Measurements from ENCODE around the gene CENPI.

The CENPI gene

DNA sequence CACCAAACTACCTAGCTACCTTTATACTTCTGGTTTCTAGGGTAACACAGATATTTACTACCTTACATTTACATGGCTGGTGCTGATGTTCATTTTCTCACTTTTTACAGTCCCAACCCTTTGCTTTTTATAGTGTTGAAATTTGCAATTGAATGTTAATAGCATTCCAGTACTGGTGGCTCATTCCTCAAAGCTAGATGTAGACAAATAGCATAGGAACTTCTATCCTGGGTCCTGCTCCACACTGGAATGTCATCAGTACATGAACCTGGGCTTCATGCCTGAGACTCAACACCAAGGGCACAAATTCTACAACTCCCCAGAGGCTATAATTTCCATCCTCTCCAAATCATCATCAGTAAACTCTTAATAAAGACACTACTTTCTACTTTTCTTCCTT is 35.8 kb upstream of the CENPI start:
- Mint-ChIP-seq H3K4me1 (no peaks in the 10 kb centered on the region), H3K9me3 (peaks cover 56% of the 10 kb centered on the region), H3K36me3 (ENCODE audit: low read depth) (no peaks in the 10 kb centered on the region), H3K27ac (no peak overlapping the region), H3K27me3 (ENCODE audit: low read depth, poor library complexity) (no peaks in the 10 kb centered on the region), H3K4me3 (no peak overlapping the region)
- DNase-seq = no peak
- TF ChIP-seq, protein P1, sequence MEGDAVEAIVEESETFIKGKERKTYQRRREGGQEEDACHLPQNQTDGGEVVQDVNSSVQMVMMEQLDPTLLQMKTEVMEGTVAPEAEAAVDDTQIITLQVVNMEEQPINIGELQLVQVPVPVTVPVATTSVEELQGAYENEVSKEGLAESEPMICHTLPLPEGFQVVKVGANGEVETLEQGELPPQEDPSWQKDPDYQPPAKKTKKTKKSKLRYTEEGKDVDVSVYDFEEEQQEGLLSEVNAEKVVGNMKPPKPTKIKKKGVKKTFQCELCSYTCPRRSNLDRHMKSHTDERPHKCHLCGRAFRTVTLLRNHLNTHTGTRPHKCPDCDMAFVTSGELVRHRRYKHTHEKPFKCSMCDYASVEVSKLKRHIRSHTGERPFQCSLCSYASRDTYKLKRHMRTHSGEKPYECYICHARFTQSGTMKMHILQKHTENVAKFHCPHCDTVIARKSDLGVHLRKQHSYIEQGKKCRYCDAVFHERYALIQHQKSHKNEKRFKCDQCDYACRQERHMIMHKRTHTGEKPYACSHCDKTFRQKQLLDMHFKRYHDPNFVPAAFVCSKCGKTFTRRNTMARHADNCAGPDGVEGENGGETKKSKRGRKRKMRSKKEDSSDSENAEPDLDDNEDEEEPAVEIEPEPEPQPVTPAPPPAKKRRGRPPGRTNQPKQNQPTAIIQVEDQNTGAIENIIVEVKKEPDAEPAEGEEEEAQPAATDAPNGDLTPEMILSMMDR (IDR thresholded peaks at IDR 0.05) = no peak

DNA sequence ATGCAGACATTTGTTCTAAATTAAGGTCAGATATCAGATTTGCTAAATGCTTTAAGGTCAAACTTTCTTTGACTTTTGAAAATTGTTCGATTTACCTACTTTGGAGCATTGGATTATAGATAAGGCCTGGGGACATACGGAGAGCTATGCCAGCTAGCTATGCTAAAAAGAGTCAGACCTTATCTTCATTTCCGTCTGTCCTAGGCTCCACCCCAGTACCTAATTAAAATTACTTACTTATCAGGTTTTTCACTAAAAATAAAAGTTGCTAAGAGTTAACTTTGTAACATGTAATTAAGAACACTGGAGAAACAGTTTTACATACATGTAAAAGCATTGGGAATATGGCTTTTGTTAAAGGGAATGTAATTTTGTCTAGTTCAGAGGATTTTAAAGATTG is 26.4 kb upstream of the CENPI start:
- Mint-ChIP-seq H3K9me3 (peaks cover 53% of the 10 kb centered on the region), H3K4me1 (no peaks in the 10 kb centered on the region), H3K27me3 (ENCODE audit: low read depth, poor library complexity) (no peaks in the 10 kb centered on the region), H3K36me3 (ENCODE audit: low read depth) (no peaks in the 10 kb centered on the region), H3K4me3 (no peak overlapping the region), H3K27ac (no peak overlapping the region)
- TF ChIP-seq, protein P1 (IDR thresholded peaks at IDR 0.05) = no peak
- no peak for DNase-seq

DNA sequence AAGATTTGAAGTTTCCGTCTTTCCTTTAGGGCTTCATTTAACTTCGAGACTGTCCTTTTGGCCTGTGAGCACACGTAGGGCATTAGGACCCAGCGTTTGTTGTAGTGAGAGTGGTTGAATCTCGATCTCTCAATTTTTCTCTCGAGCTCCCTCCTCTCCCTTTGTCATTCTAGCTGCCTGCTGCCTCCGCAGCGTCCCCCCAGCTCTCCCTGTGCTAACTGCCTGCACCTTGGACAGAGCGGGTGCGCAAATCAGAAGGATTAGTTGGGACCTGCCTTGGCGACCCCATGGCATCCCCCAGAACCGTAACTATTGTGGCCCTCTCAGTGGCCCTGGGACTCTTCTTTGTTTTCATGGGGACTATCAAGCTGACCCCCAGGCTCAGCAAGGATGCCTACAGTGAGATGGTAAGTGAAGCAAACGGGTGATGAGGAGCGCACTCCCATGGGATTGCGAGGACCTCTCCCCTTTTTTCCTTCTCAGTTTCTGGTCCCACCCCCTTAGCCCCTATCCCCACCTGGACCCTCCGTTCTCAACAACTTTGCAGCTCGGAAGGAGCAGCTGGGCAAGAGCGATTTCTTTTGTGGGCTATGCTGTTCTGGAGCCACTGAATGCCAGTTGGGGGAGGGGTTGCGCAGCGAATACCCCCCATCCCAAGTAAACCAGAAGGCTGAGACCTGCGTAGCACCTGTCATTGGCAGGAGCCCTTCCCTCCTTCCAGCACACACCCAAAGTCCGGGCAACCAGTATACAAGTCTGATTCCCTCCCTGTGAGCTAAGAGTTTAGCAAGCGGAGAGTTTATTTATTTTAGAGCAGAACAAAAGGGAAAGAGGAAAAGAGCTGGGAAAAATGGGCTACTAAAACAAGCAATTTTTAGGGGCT is 19.0 kb upstream of the CENPI start, which contains the start of gene TMEM35A:
Gene TMEM35A, plus strand, starts transcription at position 164 of the 883 bp plus-strand sequence. Its CDS starts 124 bp downstream, at position 288.
- H3K4me3 Mint-ChIP-seq = peak within 1 kb of the TSS; percentile 89
- H3K27me3 Mint-ChIP-seq (ENCODE audit: low read depth, poor library complexity) = peaks cover 18% of the 10 kb centered on the region
- peaks cover 43% of the 10 kb centered on the region for H3K9me3 Mint-ChIP-seq
- TF ChIP-seq, protein P1 (IDR thresholded peaks at IDR 0.05) = no peak
- peak; percentile 25 for DNase-seq
- peaks cover 24% of the 10 kb centered on the region for H3K4me1 Mint-ChIP-seq
- H3K27ac Mint-ChIP-seq = peak within 1 kb of the TSS; percentile 48
- H3K36me3 Mint-ChIP-seq (ENCODE audit: low read depth) = no peaks in the 10 kb centered on the region

DNA sequence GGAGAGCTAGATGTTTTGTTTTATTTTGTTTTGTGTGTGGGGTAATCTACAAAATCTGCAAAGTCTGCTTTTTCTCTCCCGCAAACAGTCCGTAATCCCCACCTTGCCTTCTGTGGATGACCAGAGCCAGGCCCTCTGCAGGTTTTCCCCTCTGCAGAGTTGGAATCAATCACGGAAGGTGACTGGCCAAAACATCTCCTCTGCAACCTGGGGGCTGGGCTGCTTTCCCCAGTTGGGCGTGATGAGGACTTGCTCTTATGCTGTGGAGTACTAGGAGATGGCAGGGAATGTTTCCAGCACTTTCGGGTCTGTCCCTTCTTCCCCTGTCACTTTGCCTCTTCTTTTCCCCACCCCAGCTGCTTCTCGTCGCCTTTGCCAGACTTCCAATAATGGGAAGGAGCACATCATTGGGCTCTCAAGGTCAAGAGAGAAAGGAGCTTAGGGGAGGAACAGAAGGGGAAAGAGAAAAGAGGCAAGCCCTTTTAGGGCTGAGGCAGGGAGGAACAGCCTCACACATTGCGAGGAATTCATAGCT is 18.2 kb upstream of the CENPI start:
- DNase-seq = peak; percentile 5
- TF ChIP-seq, protein P1 (IDR thresholded peaks at IDR 0.05) = no peak
- Mint-ChIP-seq H3K4me1 (peaks cover 24% of the 10 kb centered on the region), H3K27ac (peak overlapping the region; percentile 48), H3K36me3 (ENCODE audit: low read depth) (no peaks in the 10 kb centered on the region), H3K27me3 (ENCODE audit: low read depth, poor library complexity) (peaks cover 18% of the 10 kb centered on the region), H3K4me3 (peak overlapping the region; percentile 89), H3K9me3 (peaks cover 37% of the 10 kb centered on the region)

DNA sequence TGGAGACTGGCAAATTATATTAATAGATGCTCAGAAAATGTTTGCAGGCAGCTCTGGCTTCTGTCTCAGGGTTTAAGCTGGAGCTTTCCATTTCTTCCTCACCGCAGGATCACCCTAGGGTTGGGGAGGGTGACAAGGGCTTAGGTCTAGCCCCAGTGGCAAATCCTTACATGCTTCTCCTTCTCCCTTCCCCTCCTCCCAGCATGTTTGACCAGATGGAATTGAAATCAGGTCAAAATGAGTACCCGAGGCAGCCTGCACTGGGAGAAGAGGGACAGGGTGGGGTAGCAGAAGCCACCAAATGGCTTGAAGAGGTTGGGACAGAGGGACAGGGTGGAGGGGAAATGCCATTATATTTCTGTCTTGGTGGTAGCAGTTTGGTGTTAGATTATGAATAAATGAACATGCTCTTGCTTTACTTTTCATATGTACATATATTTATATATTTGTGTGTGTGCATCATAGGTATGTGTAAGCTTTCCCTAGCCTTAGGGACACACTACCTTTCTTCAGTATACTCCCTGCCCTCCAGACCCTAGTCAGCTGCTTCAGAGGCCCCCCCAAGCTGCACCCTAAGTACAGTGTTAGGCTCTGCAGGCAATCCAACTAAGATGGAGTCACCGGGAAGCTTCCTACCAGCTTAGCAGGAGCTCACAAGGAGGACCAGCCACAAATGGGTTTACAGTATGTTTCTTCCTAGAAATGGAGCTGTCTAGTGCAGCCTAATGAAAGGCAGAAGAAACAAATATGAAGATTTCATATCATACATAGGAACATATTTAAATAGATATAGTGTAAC is 17.5 kb upstream of the CENPI start:
- H3K9me3 Mint-ChIP-seq = peaks cover 35% of the 10 kb centered on the region
- no peak for DNase-seq
- H3K36me3 Mint-ChIP-seq (ENCODE audit: low read depth) = no peaks in the 10 kb centered on the region
- peaks cover 24% of the 10 kb centered on the region for H3K4me1 Mint-ChIP-seq
- TF ChIP-seq, protein P1 (IDR thresholded peaks at IDR 0.05) = no peak
- H3K4me3 Mint-ChIP-seq = peak overlapping the region; percentile 36
- H3K27me3 Mint-ChIP-seq (ENCODE audit: low read depth, poor library complexity) = peaks cover 18% of the 10 kb centered on the region
- H3K27ac Mint-ChIP-seq = no peak overlapping the region
